Measurements from ENCODE around the gene HDAC4.

Gene HDAC4

GRCh38 chr2:239396881-239397681 lies 3.7 kb downstream of the HDAC4 start:
- H3K79me2 ChIP-seq (ENCODE audit: low read length), result peaks cover 76% of the 10 kb centered on the region
- H3K9ac ChIP-seq (ENCODE audit: low read length), result no peak overlapping the region
- H3K4me1 ChIP-seq (ENCODE audit: low read length), result no peaks in the 10 kb centered on the region
- peaks cover 8% of the 10 kb centered on the region for H3F3A ChIP-seq (ENCODE audit: insufficient read depth, low read length)
- no peak overlapping the region for H3K4me2 ChIP-seq (ENCODE audit: low read depth, low read length)
- no peaks in the 10 kb centered on the region for H3K9me2 ChIP-seq (replicated peaks; ENCODE audit: insufficient read depth, low read length)
- no peaks in the 10 kb centered on the region for H4K20me1 ChIP-seq (ENCODE audit: insufficient read depth, low read length)
- H3K27ac ChIP-seq (ENCODE audit: low read length), result no peak overlapping the region
- H2AFZ ChIP-seq (ENCODE audit: low read length), result no peak overlapping the region
- no peak overlapping the region for H3K4me3 ChIP-seq (ENCODE audit: low read length)
- H3K27me3 ChIP-seq (replicated peaks; ENCODE audit: insufficient read depth, low read length), result no peaks in the 10 kb centered on the region
- TF ChIP-seq EZH2phosphoT487 (IDR thresholded peaks at IDR 0.05; ENCODE audit: low read length), result no peak
- no peak for TF ChIP-seq EZH2 (optimal IDR thresholded peaks at IDR 0.05; ENCODE audit: low read depth, low read length)
- no peak for TF ChIP-seq CTCF (IDR thresholded peaks at IDR 0.05; ENCODE audit: low read length)
- H3K36me3 ChIP-seq (replicated peaks; ENCODE audit: insufficient read depth, low read length), result no peaks in the 10 kb centered on the region
- no peaks in the 10 kb centered on the region for H3K9me3 ChIP-seq (replicated peaks; ENCODE audit: insufficient read depth, low read length)
- no peak for DNase-seq

GRCh38 chr2:239395524-239395923 lies 5.3 kb downstream of the HDAC4 start:
- peaks cover 91% of the 10 kb centered on the region for H3K79me2 ChIP-seq (ENCODE audit: low read length)
- no peaks in the 10 kb centered on the region for H3K4me1 ChIP-seq (ENCODE audit: low read length)
- no peak overlapping the region for H3K4me2 ChIP-seq (ENCODE audit: low read depth, low read length)
- no peak overlapping the region for H3K4me3 ChIP-seq (ENCODE audit: low read length)
- H3K9me3 ChIP-seq (replicated peaks; ENCODE audit: insufficient read depth, low read length), result no peaks in the 10 kb centered on the region
- peaks cover 8% of the 10 kb centered on the region for H3F3A ChIP-seq (ENCODE audit: insufficient read depth, low read length)
- no peaks in the 10 kb centered on the region for H3K27me3 ChIP-seq (replicated peaks; ENCODE audit: insufficient read depth, low read length)
- H3K27ac ChIP-seq (ENCODE audit: low read length), result no peak overlapping the region
- no peak overlapping the region for H3K9ac ChIP-seq (ENCODE audit: low read length)
- no peaks in the 10 kb centered on the region for H3K36me3 ChIP-seq (replicated peaks; ENCODE audit: insufficient read depth, low read length)
- DNase-seq, result no peak
- H2AFZ ChIP-seq (ENCODE audit: low read length), result no peak overlapping the region
- no peaks in the 10 kb centered on the region for H4K20me1 ChIP-seq (ENCODE audit: insufficient read depth, low read length)
- H3K9me2 ChIP-seq (replicated peaks; ENCODE audit: insufficient read depth, low read length), result no peaks in the 10 kb centered on the region
- TF ChIP-seq CTCF (IDR thresholded peaks at IDR 0.05; ENCODE audit: low read length) (no peak), EZH2 (optimal IDR thresholded peaks at IDR 0.05; ENCODE audit: low read depth, low read length) (no peak), EZH2phosphoT487 (IDR thresholded peaks at IDR 0.05; ENCODE audit: low read length) (no peak)

- H2AFZ ChIP-seq (ENCODE audit: low read length), result no peak overlapping the region
- H3K9me3 ChIP-seq (replicated peaks; ENCODE audit: insufficient read depth, low read length), result no peaks in the 10 kb centered on the region
- TF ChIP-seq EZH2 (optimal IDR thresholded peaks at IDR 0.05; ENCODE audit: low read depth, low read length) (no peak), EZH2phosphoT487 (IDR thresholded peaks at IDR 0.05; ENCODE audit: low read length) (no peak), CTCF (IDR thresholded peaks at IDR 0.05; ENCODE audit: low read length) (no peak)
- no peaks in the 10 kb centered on the region for H4K20me1 ChIP-seq (ENCODE audit: insufficient read depth, low read length)
- no peaks in the 10 kb centered on the region for H3K4me1 ChIP-seq (ENCODE audit: low read length)
- no peaks in the 10 kb centered on the region for H3K36me3 ChIP-seq (replicated peaks; ENCODE audit: insufficient read depth, low read length)
- H3K4me2 ChIP-seq (ENCODE audit: low read depth, low read length), result no peak overlapping the region
- peaks cover 97% of the 10 kb centered on the region for H3K79me2 ChIP-seq (ENCODE audit: low read length)
- H3K4me3 ChIP-seq (ENCODE audit: low read length), result no peak overlapping the region
- H3K9ac ChIP-seq (ENCODE audit: low read length), result no peak overlapping the region
- H3K27me3 ChIP-seq (replicated peaks; ENCODE audit: insufficient read depth, low read length), result no peaks in the 10 kb centered on the region
- peaks cover 8% of the 10 kb centered on the region for H3F3A ChIP-seq (ENCODE audit: insufficient read depth, low read length)
- H3K27ac ChIP-seq (ENCODE audit: low read length), result no peak overlapping the region
- H3K9me2 ChIP-seq (replicated peaks; ENCODE audit: insufficient read depth, low read length), result no peaks in the 10 kb centered on the region
- DNase-seq, result no peak
Observed at GRCh38 chr2:239394978-239395377, 5.8 kb downstream of the HDAC4 start.
